Measurements from ENCODE around the gene MCUB.

MCUB gene

DNA sequence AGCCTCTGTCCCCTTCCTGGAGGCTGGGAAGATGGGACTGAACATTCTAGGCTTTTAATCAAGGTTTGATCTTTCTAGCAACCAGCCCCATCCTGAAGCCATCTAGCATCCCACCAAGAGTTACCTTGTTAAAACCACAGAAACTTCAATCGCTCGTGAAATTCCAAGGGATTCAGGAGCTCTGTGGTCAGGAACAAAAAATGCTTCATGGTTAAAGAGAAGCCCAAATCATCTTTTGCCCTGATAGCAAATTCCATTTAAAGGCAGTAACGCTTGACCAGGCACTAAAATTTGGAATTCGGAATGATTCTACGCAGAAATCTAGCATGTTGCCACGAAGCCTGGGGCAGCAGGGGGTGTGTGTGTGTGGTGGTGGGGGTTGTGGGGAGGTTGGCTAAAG lies 95.3 kb downstream of the MCUB start:
- DNase-seq (ENCODE audit: extremely low spot score), result no peak
- ChIA-PET POLR2A (no interaction called here), CTCF (interaction anchor here (0.5 to 1.2 kb wide), 2 partner anchors 14 to 222 kb away, joined by 3 read pairs; partner anchors contain the start of gene SEC24B)

DNA sequence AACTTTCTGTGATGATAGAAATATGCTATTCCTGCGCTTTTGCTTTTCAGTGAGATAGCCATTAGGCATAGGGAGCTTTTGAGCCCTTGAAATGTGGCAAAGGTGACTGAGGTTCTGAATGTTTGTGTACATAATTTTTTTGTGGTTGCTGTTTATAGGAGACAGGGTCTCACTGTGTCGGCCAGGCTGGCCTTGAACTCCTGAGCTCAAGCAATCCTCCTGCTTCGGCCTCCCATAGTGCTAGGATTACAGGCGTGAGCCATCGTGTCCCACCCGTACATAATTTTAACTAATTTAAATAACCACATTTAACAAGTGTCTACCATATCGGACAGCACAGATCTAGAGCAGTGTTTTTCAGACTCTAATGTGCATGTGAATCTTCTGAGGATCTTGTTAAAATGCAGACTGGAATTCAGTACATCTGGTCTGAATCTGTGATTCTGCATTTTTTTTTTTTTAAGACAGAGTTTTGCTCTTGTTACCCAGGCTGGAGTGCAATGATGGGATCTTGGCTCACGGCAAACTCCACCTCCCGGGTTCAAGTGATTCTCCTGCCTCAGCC lies 97.9 kb downstream of the MCUB start:
- TF ChIP-seq FOXM1 (IDR thresholded peaks at IDR 0.05; ENCODE audit: borderline replicate concordance) (no peak), CTBP1 (IDR thresholded peaks at IDR 0.05; ENCODE audit: borderline replicate concordance) (no peak), ZNF384 (IDR thresholded peaks at IDR 0.05) (no peak), HDGF (IDR thresholded peaks at IDR 0.05; ENCODE audit: borderline replicate concordance) (no peak), NFRKB (IDR thresholded peaks at IDR 0.05) (no peak), FOXA1 (IDR thresholded peaks at IDR 0.05) (no peak), BHLHE40 (IDR thresholded peaks at IDR 0.05; ENCODE audit: borderline replicate concordance) (no peak)
- TF ChIP-seq, protein P1, sequence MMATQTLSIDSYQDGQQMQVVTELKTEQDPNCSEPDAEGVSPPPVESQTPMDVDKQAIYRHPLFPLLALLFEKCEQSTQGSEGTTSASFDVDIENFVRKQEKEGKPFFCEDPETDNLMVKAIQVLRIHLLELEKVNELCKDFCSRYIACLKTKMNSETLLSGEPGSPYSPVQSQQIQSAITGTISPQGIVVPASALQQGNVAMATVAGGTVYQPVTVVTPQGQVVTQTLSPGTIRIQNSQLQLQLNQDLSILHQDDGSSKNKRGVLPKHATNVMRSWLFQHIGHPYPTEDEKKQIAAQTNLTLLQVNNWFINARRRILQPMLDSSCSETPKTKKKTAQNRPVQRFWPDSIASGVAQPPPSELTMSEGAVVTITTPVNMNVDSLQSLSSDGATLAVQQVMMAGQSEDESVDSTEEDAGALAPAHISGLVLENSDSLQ (IDR thresholded peaks at IDR 0.05), result no peak
- ChIA-PET POLR2A (no interaction called here), CTCF (no interaction called here)
- no peak for DNase-seq (ENCODE audit: extremely low spot score)

More for the DNA sequence above, 95.3 kb downstream of the MCUB start:
- TF ChIP-seq ELF4 (IDR thresholded peaks at IDR 0.05) (no peak), CTBP1 (IDR thresholded peaks at IDR 0.05; ENCODE audit: borderline replicate concordance) (no peak), FOXA1 (IDR thresholded peaks at IDR 0.05) (no peak), SP1 (IDR thresholded peaks at IDR 0.05) (no peak), ARNT (IDR thresholded peaks at IDR 0.05) (no peak), FOXK2 (IDR thresholded peaks at IDR 0.05) (no peak), SUZ12 (IDR thresholded peaks at IDR 0.05) (no peak), TARDBP (IDR thresholded peaks at IDR 0.05) (no peak), ZNF384 (IDR thresholded peaks at IDR 0.05) (no peak), NFRKB (IDR thresholded peaks at IDR 0.05) (no peak), L3MBTL2 (conservative IDR thresholded peaks at IDR 0.05) (no peak), HDGF (IDR thresholded peaks at IDR 0.05; ENCODE audit: borderline replicate concordance) (no peak)
- TF ChIP-seq, protein P1 (IDR thresholded peaks at IDR 0.05), result no peak

DNA sequence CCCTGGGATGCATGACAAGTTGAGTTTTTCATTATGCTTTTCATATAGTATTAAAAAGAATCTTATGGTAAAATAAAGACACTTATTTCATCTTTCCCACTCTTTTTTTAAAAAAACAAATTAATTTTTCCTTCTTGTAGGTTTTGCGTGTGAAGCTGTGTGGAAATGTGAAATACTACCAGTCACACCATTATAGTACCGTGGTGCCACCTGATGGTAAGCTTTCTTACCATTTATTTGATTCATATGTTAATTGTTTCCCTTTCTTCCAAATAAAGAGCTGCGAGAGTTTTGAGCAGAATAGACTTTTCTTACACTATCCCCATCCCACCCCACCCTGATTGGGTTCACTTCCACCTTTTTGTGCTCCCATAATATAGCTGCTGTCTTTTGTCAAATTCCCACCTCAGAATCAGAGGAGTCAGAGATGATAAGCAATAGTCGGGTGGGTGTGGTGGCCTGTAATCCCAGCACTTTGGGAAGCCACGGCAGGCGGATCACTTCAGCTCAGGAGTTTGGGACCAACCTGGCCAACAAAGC lies 98.9 kb downstream of the MCUB start:
- ChIA-PET POLR2A (no interaction called here), CTCF (interaction anchor here (0.5 kb wide), 1 partner anchor 1086 kb away, joined by 6 read pairs; no protein-coding TSS in a partner anchor)
- no peak for TF ChIP-seq FOXA1 (IDR thresholded peaks at IDR 0.05)
- no peak for TF ChIP-seq ARNT (IDR thresholded peaks at IDR 0.05)
- no peak for TF ChIP-seq SUZ12 (IDR thresholded peaks at IDR 0.05)
- TF ChIP-seq L3MBTL2 (conservative IDR thresholded peaks at IDR 0.05), result no peak
- no peak for TF ChIP-seq ZNF384 (IDR thresholded peaks at IDR 0.05)
- no peak for TF ChIP-seq LEF1 (IDR thresholded peaks at IDR 0.05; ENCODE audit: borderline replicate concordance)
- no peak for TF ChIP-seq SP1 (IDR thresholded peaks at IDR 0.05)
- TF ChIP-seq, protein P1 (IDR thresholded peaks at IDR 0.05), result no peak
- no peak for DNase-seq (ENCODE audit: extremely low spot score)

DNA sequence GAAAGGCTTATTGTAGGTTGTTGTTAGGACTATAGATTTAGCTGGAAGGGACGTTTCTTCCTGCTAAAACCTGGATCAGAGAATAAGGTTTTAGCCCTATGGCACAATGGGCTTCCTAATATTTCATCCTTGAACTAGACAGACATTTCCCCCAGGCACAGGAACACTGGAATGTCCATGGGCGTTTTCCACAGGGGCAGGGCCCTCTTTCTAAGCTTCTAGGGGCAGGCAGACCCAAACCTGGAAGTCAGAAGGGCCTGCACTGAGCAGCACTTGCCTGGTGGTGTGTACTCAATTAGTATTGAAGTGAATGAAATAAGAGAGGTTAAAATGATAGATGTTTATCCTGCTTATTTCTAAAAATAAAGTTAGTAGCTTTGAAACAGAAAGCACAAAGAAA lies 102.1 kb downstream of the MCUB start:
- CTCF ChIA-PET, result no interaction called here
- DNase-seq (ENCODE audit: extremely low spot score), result no peak
- POLR2A ChIA-PET, result no interaction called here
- TF ChIP-seq L3MBTL2 (conservative IDR thresholded peaks at IDR 0.05) (no peak), ELF4 (IDR thresholded peaks at IDR 0.05) (no peak), HDGF (IDR thresholded peaks at IDR 0.05; ENCODE audit: borderline replicate concordance) (no peak), ARNT (IDR thresholded peaks at IDR 0.05) (no peak), CTBP1 (IDR thresholded peaks at IDR 0.05; ENCODE audit: borderline replicate concordance) (no peak), TARDBP (IDR thresholded peaks at IDR 0.05) (no peak), NFRKB (IDR thresholded peaks at IDR 0.05) (no peak), ZNF384 (IDR thresholded peaks at IDR 0.05) (no peak), FOXM1 (IDR thresholded peaks at IDR 0.05; ENCODE audit: borderline replicate concordance) (no peak), SUZ12 (IDR thresholded peaks at IDR 0.05) (no peak), FOXA1 (IDR thresholded peaks at IDR 0.05) (no peak), FOXK2 (IDR thresholded peaks at IDR 0.05) (no peak), BHLHE40 (IDR thresholded peaks at IDR 0.05; ENCODE audit: borderline replicate concordance) (no peak), SP1 (IDR thresholded peaks at IDR 0.05) (no peak), LEF1 (IDR thresholded peaks at IDR 0.05; ENCODE audit: borderline replicate concordance) (no peak)
- TF ChIP-seq, protein P1 (IDR thresholded peaks at IDR 0.05), result no peak

DNA sequence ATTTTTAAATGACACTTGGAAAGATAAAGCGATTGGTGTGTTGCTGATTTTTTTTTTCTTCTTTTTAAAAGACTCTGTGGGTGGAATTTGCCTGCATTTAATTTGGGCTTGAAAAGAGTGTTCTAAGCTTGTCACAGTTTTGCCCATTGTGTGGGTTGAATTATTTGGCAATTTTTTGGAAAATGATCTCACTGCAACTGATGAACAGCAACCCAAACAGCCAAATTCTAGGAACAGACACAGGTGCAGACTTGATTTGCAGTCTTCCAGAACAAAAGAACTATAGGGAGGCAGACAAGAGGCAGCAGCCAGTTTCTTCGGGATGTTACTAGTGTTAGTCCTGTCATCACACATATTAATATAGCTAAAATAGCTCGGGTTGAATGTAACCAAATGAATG lies 102.7 kb downstream of the MCUB start:
- TF ChIP-seq CTBP1 (IDR thresholded peaks at IDR 0.05; ENCODE audit: borderline replicate concordance) (no peak), ARNT (IDR thresholded peaks at IDR 0.05) (no peak), SP1 (IDR thresholded peaks at IDR 0.05) (no peak), ZNF384 (IDR thresholded peaks at IDR 0.05) (no peak), FOXA1 (IDR thresholded peaks at IDR 0.05) (no peak), BHLHE40 (IDR thresholded peaks at IDR 0.05; ENCODE audit: borderline replicate concordance) (no peak), L3MBTL2 (conservative IDR thresholded peaks at IDR 0.05) (no peak), TARDBP (IDR thresholded peaks at IDR 0.05) (no peak), HDGF (IDR thresholded peaks at IDR 0.05; ENCODE audit: borderline replicate concordance) (no peak)
- ChIA-PET CTCF (no interaction called here), POLR2A (no interaction called here)
- no peak for DNase-seq (ENCODE audit: extremely low spot score)
